Kidney (tissue), 14 donors: Measurements from ENCODE around the gene TBCD. TPM values are rescaled to one million over a fixed set of nuclear protein-coding genes. Genes with fewer than 3 reads are reported as not detected.

Experiments used
- DNase-seq, 5 donors: peaks; one replicate each; pipeline ENCODE4 v3.0.0-alpha.2; 2013 to 2020
- FAIRE-seq: peaks from 2 replicates; lab custom pipeline; 2012; peaks lifted over from hg19 to GRCh38; lab: Jason Lieb, UNC
- H3K27ac ChIP-seq, 2 donors: one replicate each; pipeline ENCODE4 v1.7.0; 2013; ENCODE audit warnings: low read depth in 2 of 2, low read length in 2 of 2, inconsistent platforms in 1 of 2
- H3K27me3 ChIP-seq: one replicate; pipeline ENCODE4 v1.7.1; 2013; ENCODE audit warnings: low read length, inconsistent platforms; ENCODE audit not compliant: control insufficient read depth, insufficient read depth
- H3K36me3 ChIP-seq, 3 donors: one replicate each; pipeline versions ENCODE4 v1.7.0 to v1.7.1; 2013; ENCODE audit warnings: low read length in 3 of 3, control low read depth in 1 of 3, inconsistent platforms in 1 of 3; ENCODE audit not compliant: insufficient read depth in 3 of 3, control insufficient read depth in 2 of 3
- H3K4me1 ChIP-seq, 3 donors: one replicate each; pipeline versions ENCODE4 v1.7.0 to v1.7.1; 2013; ENCODE audit warnings: low read length in 3 of 3, inconsistent platforms in 1 of 3, low read depth in 1 of 3; ENCODE audit not compliant: control insufficient read depth in 2 of 3, insufficient read depth in 2 of 3
- H3K4me3 ChIP-seq, 3 donors: one replicate each; pipeline versions ENCODE4 v1.7.0 to v1.8.1; 2013; ENCODE audit warnings: low read length in 3 of 3, control low read depth in 1 of 3, inconsistent platforms in 1 of 3
- H3K9ac ChIP-seq, 3 donors: one replicate each; pipeline versions ENCODE4 v1.7.0 to v1.7.1; 2013; ENCODE audit warnings: low read length in 3 of 3, control low read depth in 1 of 3, inconsistent platforms in 1 of 3
- H3K9me3 ChIP-seq, 3 donors: one replicate each; pipeline versions ENCODE4 v1.7.0 to v1.7.1; 2013; ENCODE audit warnings: low read length in 3 of 3, control low read depth in 1 of 3, inconsistent platforms in 1 of 3; ENCODE audit not compliant: control insufficient read depth in 2 of 3, insufficient read depth in 1 of 3
- intact Hi-C: fragments of 100-400 bp; cut with DNase I; formaldehyde crosslinking; loops from one replicate; pipeline ENCODE4 v1.11.1; 2022
- polyA plus RNA-seq: library from polyadenylated mRNA; stranded (reverse); fragments of 350-450 nt; fragmentation: Illumina TruSeq; extraction: RNeasy Lipid Tissue Mini Kit (QIAGEN cat#74804); gene quantifications from one replicate; pipeline ENCODE4 v1.2.3, GENCODE V29; 2014; ENCODE audit warnings: low read depth, low replicate concordance; ENCODE audit not compliant: insufficient read depth
- total RNA-seq: library from RNA; stranded (reverse); fragmentation: NEBNext Ultra II Directional; extraction: Animal tissue kit (Norgen Biotek cat#: 25700); gene quantifications from one replicate; pipeline ENCODE4 v1.2.1, GENCODE V29; 2021
- TF ChIP-seq, protein P1 (sequence below): IDR thresholded peaks from 3 replicates; pipeline ENCODE4 v1.5.1; 2012; ENCODE audit warnings: mild to moderate bottlenecking, moderate library complexity, borderline replicate concordance; ENCODE audit not compliant: insufficient read depth; ENCODE audit errors: extremely low read depth
- donor health status: control.
- donor health status: control.
- donor health status: control.
- donor health status: control.
- donor health status: control.
- donor health status: DM: yes; HTN: yes; CAD: no.
- donor health status: Normal renal cell carcinoma (clear cell type).

TBCD gene
- total and polyA plus RNA-seq, 2 donors from 2014 or later, result 72.8 to 78.7 TPM

DNA sequence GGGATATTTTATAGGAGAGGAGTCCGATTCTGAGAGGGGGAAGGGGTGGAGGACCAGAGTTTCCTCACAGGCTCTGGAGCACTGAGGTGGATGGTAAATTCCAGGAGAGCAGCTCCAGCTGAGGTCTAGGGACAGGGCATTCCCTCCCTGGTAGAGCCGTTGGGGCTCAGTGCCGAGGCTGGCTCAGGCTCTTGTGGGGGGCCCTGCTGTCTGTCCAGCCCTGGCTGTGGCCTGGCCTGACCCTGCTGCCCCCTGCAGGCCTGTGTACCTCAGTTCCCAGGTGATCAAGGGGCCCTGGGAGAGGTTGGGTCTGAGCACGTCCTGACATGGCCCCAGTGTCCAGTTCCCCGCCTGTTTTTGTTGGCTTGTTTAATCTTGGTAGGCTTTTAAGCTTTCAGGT lies 71.1 kb downstream of the TBCD start:
- FAIRE-seq (no peak), DNase-seq (peak in 1 of 5 donors; percentile 26)
- Histone ChIP-seq H3K4me1 (no peaks in the 10 kb centered on the region), H3K27ac (no peak overlapping the region), H3K27me3 (no peaks in the 10 kb centered on the region), H3K36me3 (peaks cover 2 to 8% (median 2%) of the 10 kb centered on the region in 3 donors), H3K9ac (no peak overlapping the region), H3K4me3 (no peak overlapping the region), H3K9me3 (peaks cover 0 to 8% (median 0%) of the 10 kb centered on the region in 3 donors)
- intact Hi-C loops, result no loop called here
- TF ChIP-seq, protein P1, sequence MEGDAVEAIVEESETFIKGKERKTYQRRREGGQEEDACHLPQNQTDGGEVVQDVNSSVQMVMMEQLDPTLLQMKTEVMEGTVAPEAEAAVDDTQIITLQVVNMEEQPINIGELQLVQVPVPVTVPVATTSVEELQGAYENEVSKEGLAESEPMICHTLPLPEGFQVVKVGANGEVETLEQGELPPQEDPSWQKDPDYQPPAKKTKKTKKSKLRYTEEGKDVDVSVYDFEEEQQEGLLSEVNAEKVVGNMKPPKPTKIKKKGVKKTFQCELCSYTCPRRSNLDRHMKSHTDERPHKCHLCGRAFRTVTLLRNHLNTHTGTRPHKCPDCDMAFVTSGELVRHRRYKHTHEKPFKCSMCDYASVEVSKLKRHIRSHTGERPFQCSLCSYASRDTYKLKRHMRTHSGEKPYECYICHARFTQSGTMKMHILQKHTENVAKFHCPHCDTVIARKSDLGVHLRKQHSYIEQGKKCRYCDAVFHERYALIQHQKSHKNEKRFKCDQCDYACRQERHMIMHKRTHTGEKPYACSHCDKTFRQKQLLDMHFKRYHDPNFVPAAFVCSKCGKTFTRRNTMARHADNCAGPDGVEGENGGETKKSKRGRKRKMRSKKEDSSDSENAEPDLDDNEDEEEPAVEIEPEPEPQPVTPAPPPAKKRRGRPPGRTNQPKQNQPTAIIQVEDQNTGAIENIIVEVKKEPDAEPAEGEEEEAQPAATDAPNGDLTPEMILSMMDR, result no peak

DNA sequence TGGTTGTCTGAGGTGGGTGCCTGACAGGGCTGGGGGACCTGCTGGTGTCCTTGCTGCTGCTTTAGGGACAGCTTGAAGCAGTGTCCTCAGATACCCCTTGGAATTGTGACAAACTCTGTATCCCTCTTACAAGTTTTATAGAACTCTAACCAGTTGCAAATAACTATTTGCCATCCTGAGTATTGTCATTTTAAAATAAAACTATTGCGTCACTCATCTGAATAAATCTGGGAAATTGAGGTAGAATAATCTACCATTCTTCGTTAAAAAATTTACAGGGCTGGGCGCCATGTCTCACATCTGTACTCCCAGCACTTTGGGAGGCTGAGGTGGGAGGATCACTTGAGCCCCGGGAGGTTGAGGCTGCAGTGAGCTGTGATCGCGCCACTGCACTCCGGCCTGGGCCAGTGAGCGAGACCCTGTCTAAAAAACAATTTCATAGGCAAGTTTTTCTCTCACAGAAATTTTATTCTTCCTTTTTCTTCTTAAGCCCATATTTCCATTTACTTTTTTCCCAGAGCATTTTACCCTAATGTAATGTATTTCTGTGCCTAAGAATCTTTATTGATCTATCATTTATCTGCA lies 73.8 kb downstream of the TBCD start:
- H3K27ac ChIP-seq, result no peak overlapping the region
- DNase-seq (no peak), FAIRE-seq (no peak)
- no peak overlapping the region for H3K9ac ChIP-seq
- no peak overlapping the region for H3K4me3 ChIP-seq
- peaks cover 2 to 10% (median 10%) of the 10 kb centered on the region in 3 donors for H3K36me3 ChIP-seq
- H3K9me3 ChIP-seq, result peaks cover 0 to 1% (median 0%) of the 10 kb centered on the region in 3 donors
- no peaks in the 10 kb centered on the region for H3K4me1 ChIP-seq
- TF ChIP-seq, protein P1, result no peak
- no peaks in the 10 kb centered on the region for H3K27me3 ChIP-seq
- intact Hi-C loops, result no loop called here

DNA sequence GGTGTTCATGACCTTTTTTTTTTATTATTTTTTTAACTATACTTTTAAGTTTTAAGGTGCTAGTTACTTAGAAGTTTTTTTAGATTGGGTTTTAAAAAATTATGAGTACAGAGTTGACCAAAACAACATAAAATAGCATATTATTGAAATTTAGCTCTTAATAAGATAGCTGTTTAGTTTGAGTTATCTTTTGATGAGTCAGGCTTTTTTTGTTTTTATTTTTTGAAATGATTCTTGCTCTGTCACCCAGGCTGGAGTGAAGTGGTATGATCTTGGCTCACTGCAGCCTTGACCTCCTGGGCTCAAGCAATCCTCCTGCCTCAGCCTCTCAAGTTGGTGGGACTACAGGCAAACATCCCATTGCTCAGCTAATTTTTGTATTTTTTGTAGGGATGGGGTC lies 74.3 kb downstream of the TBCD start:
- TF ChIP-seq, protein P1, result no peak
- no peak overlapping the region for H3K4me3 ChIP-seq
- no peak overlapping the region for H3K27ac ChIP-seq
- H3K9me3 ChIP-seq, result no peaks in the 10 kb centered on the region
- no peak for DNase-seq
- H3K9ac ChIP-seq, result no peak overlapping the region
- intact Hi-C loops, result no loop called here
- no peaks in the 10 kb centered on the region for H3K4me1 ChIP-seq
- no peaks in the 10 kb centered on the region for H3K27me3 ChIP-seq
- H3K36me3 ChIP-seq, result peaks cover 2 to 10% (median 10%) of the 10 kb centered on the region in 3 donors
- FAIRE-seq, result no peak

DNA sequence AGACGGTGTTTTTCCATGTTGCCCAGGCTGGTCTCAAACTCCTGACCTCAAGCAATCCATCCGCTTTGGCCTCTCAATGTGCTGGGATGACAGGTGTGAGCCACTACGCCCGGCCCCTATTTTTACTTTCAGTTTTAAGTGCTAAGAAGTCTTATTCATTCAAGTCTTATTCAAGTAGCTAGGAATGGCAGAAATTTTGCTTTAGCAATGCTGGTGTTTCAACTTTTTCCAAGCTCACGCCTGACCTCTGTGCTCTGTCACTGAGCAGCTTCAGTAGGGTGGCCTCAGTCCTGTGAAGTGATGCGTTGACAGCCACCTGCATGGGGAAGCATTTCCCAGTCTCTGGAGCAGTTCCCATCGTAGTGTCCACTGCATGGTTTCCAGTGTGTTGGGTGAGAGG lies 75.1 kb downstream of the TBCD start:
- TF ChIP-seq, protein P1, result no peak
- no peak overlapping the region for H3K4me3 ChIP-seq
- H3K27ac ChIP-seq, result no peak overlapping the region
- no peak for FAIRE-seq
- DNase-seq, result no peak
- H3K36me3 ChIP-seq, result peaks cover 2 to 10% (median 10%) of the 10 kb centered on the region in 3 donors
- H3K4me1 ChIP-seq, result no peaks in the 10 kb centered on the region
- no peak overlapping the region for H3K9ac ChIP-seq
- intact Hi-C loops, result no loop called here
- no peaks in the 10 kb centered on the region for H3K27me3 ChIP-seq
- H3K9me3 ChIP-seq, result no peaks in the 10 kb centered on the region
